Kidney epithelial cell (primary cell): ENCODE data around the gene BUD23. TPM values are rescaled to one million over a fixed set of nuclear protein-coding genes. Genes with fewer than 3 reads are reported as not detected.
A peak's percentile ranks its signal among the peaks of the same experiment; 100 is the strongest.
"Not testable (repeated sequence)": the region's sequence is repeated elsewhere in the genome, so short reads cannot be mapped to it uniquely, and the experiment has no call there.

Source experiments
- DNase-seq: peaks from one replicate; pipeline ENCODE4 v3.0.0-alpha.2; 2010; ENCODE audit warnings: low read depth
- H3K27me3 ChIP-seq: 2 replicates; pipeline ENCODE4 v1.6.0; 2011; ENCODE audit warnings: low read length; ENCODE audit not compliant: control insufficient read depth, insufficient read depth
- H3K36me3 ChIP-seq: 2 replicates; pipeline ENCODE4 v1.5.1; 2011; ENCODE audit warnings: low read length; ENCODE audit not compliant: control insufficient read depth, insufficient read depth
- H3K4me3 ChIP-seq: 2 replicates; pipeline ENCODE4 v1.5.1; 2011; ENCODE audit warnings: low read depth, mild to moderate bottlenecking, control low read depth, low read length
- CTCF ChIP-seq: IDR thresholded peaks from 2 replicates; pipeline ENCODE4 v1.5.1; 2011; ENCODE audit warnings: mild to moderate bottlenecking, moderate library complexity, low read length, control low read depth, inconsistent platforms; ENCODE audit not compliant: insufficient read depth, poor library complexity, severe bottlenecking
- total RNA-seq: library from RNA; depleted of rRNA; stranded (reverse); fragments of >200 nt; gene quantifications from 2 replicates; pipeline ENCODE4 v1.2.3, GENCODE V29; 2015

The BUD23 gene
- total RNA-seq, 1 donor from 2014 or later, result 69.1 TPM

GRCh38 chr7:73712773-73713172, 29.4 kb downstream of the BUD23 start:
- no peak for TF ChIP-seq CTCF
- no peaks in the 10 kb centered on the region for H3K36me3 ChIP-seq
- no peak for DNase-seq
- H3K4me3 ChIP-seq, result no peak overlapping the region
- H3K27me3 ChIP-seq, result no peaks in the 10 kb centered on the region

DNA sequence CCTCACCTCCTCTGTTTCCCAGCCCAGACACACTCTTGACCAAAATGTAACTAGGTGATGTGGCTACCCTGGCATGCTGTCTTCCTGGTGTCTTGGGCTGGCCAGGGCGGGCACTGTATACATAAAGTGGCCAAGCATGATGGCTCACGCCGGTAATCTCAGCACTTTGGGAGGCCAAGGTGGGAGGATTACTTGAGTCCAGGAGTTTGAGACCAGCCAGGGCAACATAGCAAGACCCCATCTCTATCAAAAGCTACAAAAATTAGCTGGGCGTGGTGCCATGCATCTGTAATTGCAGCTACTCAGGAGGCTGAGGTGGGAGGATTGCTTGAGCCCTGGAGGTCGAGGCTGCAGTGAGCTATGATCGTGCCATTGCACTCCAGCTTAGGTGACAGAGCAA, 29.9 kb downstream of the BUD23 start:
- not testable (repeated sequence) for H3K36me3 ChIP-seq, H3K27me3 ChIP-seq, H3K4me3 ChIP-seq, DNase-seq

DNA sequence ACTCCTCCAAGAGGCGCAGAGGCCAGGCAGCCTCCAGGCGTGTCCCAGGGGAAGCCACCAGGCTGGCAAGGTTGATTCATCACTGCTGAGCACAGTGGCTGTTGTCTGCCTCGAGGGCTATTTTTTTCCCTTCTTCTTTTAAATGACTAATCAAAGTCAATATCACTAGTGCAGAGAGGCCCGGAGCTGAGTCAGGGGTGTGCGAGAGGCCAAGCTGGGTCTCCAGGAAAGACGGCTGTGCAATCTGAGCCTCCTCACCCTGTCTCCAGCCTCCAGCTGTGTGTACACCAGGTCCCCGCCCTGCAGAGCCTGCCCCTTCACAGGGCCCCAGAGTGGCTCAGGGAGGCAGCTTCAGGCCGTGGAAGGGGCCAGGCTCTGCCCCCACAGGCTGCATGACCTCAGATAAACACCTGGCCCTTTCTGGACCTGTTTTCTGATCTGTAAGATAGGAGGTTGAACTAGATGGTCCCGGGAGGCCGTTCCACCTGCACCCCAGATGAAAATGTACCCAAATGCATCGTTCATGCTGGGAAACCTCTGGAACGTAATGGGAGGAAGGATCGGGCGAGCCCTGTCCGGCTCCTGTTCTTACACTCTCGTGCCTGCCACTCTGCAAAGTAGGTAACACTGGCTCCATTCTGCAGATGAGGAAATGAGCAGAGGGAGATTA, 32.4 kb downstream of the BUD23 start:
- H3K27me3 ChIP-seq, result no peaks in the 10 kb centered on the region
- TF ChIP-seq CTCF, result no peak
- peak; percentile 90 for DNase-seq
- H3K36me3 ChIP-seq, result no peaks in the 10 kb centered on the region
- no peak overlapping the region for H3K4me3 ChIP-seq

GRCh38 chr7:73716318-73716890, 33.0 kb downstream of the BUD23 start:
- no peak for DNase-seq
- TF ChIP-seq CTCF, result no peak
- Histone ChIP-seq H3K4me3 (no peak overlapping the region), H3K27me3 (no peaks in the 10 kb centered on the region), H3K36me3 (no peaks in the 10 kb centered on the region)

DNA sequence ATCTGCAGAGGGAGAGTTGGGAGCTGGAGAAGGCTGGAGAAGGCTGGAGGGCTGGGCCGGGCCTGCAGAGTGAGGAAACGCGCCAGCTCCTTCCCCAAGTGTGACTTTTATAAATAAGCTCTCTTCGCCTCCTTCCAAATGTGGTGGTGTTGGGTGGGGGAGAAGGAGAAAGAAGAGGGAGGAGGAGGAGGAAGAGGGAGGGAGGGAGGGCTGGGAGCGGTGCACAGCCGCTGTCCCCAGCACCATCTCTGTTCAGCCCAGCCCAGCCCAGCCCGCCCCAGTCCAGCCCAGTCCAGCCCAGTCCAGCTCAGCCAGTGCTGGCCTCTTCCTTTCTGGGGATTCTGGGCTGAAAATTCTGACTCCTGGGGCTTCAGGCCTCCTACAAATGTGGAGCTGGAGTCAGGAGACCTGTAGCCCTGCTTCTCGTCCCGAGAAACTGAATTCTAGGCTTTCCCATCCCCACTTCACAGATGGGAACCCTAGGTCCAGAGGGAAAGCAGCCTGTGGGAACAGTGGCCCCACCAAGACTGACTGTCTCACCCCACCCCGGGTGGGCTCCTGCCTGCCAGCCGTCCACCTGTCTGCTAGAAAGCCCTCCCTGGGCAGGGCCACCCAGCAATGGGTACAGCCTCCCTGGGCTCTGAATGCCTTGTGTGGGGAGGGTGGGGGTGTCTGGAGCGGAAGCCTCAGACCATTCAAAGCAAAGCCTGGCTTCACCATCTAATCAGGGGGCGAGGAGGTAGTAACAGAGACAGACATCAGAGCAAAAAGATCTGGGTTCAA, 33.8 kb downstream of the BUD23 start:
- Histone ChIP-seq H3K27me3 (no peaks in the 10 kb centered on the region), H3K36me3 (no peaks in the 10 kb centered on the region), H3K4me3 (peak overlapping the region; percentile 2)
- DNase-seq, result no peak
- TF ChIP-seq CTCF, result no peak

DNA sequence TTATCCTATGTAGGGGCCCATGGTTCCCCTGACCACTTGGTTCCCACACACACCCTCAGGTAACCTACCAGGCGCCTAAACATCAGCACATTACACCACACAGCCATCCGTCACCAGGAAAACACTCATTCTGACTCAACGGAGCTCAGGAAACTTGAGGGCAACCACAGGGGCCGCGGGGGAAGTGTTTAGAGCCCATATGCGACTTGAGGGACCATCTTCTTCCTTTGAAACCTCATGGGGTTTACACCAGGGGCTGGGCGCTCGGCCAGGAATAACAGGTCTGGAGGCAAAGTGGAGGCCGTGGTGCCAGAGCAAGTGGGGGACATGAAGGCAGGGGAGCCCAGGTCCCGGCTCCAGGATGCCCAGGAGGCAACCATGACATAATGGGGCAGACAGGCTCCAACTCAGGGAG, 34.6 kb downstream of the BUD23 start:
- no peak for TF ChIP-seq CTCF
- H3K4me3 ChIP-seq, result peak overlapping the region; percentile 90
- peak; percentile 80 for DNase-seq

More for the DNA sequence above, 34.6 kb downstream of the BUD23 start:
- Histone ChIP-seq H3K27me3 (no peaks in the 10 kb centered on the region), H3K36me3 (no peaks in the 10 kb centered on the region)
